IPS-20b (cell line): Measurements from ENCODE around the gene ACP4.
"Not testable (repeated sequence)": the region's sequence is repeated elsewhere in the genome, so short reads cannot be mapped to it uniquely, and the experiment has no call there.

ENCODE experiments used
- H3K27ac ChIP-seq: one replicate; pipeline ENCODE4 v1.5.1; 2013; ENCODE audit warnings: low read length
- H3K27me3 ChIP-seq: 2 replicates; pipeline ENCODE4 v1.6.1; 2013; ENCODE audit warnings: mild to moderate bottlenecking, low read length, inconsistent platforms; ENCODE audit not compliant: insufficient read depth
- H3K36me3 ChIP-seq: 2 replicates; pipeline ENCODE4 v1.6.1; 2013; ENCODE audit warnings: low read depth, mild to moderate bottlenecking, inconsistent platforms, low read length, moderate library complexity; ENCODE audit not compliant: insufficient read depth
- H3K4me1 ChIP-seq: 2 replicates; pipeline ENCODE4 v1.6.1; 2013; ENCODE audit warnings: mild to moderate bottlenecking, control low read depth, inconsistent platforms, low read length, moderate library complexity; ENCODE audit not compliant: insufficient read depth
- H3K4me3 ChIP-seq: 2 replicates; pipeline ENCODE4 v1.5.1; 2013; ENCODE audit warnings: mild to moderate bottlenecking, low read length, inconsistent platforms
- H3K9ac ChIP-seq: 2 replicates; pipeline ENCODE4 v1.6.1; 2013; ENCODE audit warnings: low read depth, mild to moderate bottlenecking, inconsistent platforms, low read length, moderate library complexity
- H3K9me3 ChIP-seq: 2 replicates; pipeline ENCODE4 v1.6.1; 2013; ENCODE audit warnings: mild to moderate bottlenecking, low read depth, low read length, inconsistent platforms; ENCODE audit not compliant: insufficient read depth

Gene ACP4

DNA sequence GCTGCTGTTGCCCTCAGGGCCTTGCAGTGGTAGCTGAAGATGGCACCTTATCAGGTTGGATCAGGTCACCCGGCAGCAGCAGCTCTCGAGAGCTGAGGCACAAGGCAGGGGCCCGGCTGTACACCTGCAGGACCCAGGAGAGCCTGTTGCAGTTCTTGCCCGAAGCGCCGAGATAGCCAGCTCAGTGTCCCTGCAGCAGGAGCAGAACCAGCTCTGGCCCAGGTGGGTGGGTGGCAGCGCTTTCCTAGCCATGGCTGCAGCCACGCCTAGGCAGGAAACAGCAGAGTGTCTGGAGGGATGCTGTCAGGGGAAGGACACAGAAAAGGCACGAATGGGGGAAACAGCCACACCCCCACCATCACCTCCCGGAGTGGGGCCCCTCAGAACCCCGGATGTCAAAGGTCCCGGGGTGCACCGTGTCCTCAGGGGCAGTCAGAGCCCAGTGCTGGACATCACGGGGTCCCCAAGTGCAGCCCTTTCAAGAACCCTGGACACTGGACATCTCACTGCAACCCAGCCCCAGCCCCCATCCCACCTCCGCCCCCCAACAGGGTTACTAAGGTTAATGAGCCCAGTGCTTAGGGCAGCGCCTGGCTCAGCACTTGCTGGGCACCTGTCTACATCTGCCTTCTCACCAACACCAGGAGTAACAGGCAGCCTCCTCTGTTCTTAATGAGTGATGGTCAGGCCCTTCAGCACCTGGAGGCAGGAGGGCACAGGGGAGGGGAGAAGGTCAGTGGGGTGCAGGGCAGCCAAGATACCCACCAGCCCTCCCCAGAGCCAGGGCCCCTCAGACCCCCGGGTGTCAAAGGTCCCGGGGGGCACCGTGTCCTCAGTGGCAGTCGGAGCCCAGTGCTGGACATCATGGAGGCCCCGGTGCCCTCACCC, 8.7 kb downstream of the ACP4 start:
- Histone ChIP-seq H3K27me3 (no peaks in the 10 kb centered on the region), H3K36me3 (peaks cover 83% of the 10 kb centered on the region), H3K4me1 (peaks cover 6% of the 10 kb centered on the region; the same call in 1 of the 2 replicates), H3K27ac (no peak overlapping the region), H3K9ac (no peak overlapping the region), H3K4me3 (no peak overlapping the region), H3K9me3 (no peaks in the 10 kb centered on the region)

GRCh38 chr19:50799547-50799851, 9.3 kb downstream of the ACP4 start:
- Histone ChIP-seq H3K36me3 (peaks cover 83% of the 10 kb centered on the region), H3K9ac (no peak overlapping the region), H3K9me3 (no peaks in the 10 kb centered on the region), H3K27me3 (no peaks in the 10 kb centered on the region), H3K4me1 (peaks cover 6% of the 10 kb centered on the region; the same call in 1 of the 2 replicates), H3K4me3 (no peak overlapping the region), H3K27ac (no peak overlapping the region)

- Histone ChIP-seq H3K4me1 (peaks cover 6% of the 10 kb centered on the region; the same call in 1 of the 2 replicates), H3K27me3 (no peaks in the 10 kb centered on the region), H3K9ac (no peak overlapping the region), H3K4me3 (no peak overlapping the region), H3K27ac (no peak overlapping the region), H3K36me3 (peaks cover 76% of the 10 kb centered on the region), H3K9me3 (no peaks in the 10 kb centered on the region)
Observed at GRCh38 chr19:50801107-50801506, 10.9 kb downstream of the ACP4 start.

- H3K27ac ChIP-seq, result peak overlapping the region; percentile 88
- peaks cover 6% of the 10 kb centered on the region; the same call in 1 of the 2 replicates for H3K27me3 ChIP-seq
- peaks cover 49% of the 10 kb centered on the region for H3K36me3 ChIP-seq
- H3K9ac ChIP-seq, result peak overlapping the region; percentile 100
- H3K4me3 ChIP-seq, result peak overlapping the region; percentile 95
- H3K9me3 ChIP-seq, result no peaks in the 10 kb centered on the region
- H3K4me1 ChIP-seq, result peaks cover 6% of the 10 kb centered on the region; the same call in 1 of the 2 replicates
Observed at GRCh38 chr19:50803633-50804419, 13.6 kb downstream of the ACP4 start.

- peaks cover 7% of the 10 kb centered on the region; the same call in 1 of the 2 replicates for H3K27me3 ChIP-seq
- peak overlapping the region; percentile 100 for H3K9ac ChIP-seq
- peaks cover 6% of the 10 kb centered on the region; the same call in 1 of the 2 replicates for H3K4me1 ChIP-seq
- peak overlapping the region; percentile 95 for H3K4me3 ChIP-seq
- H3K27ac ChIP-seq, result peak overlapping the region; percentile 88
- no peaks in the 10 kb centered on the region for H3K9me3 ChIP-seq
- H3K36me3 ChIP-seq, result peaks cover 41% of the 10 kb centered on the region
Observed at GRCh38 chr19:50804420-50805272, 14.4 kb downstream of the ACP4 start.

GRCh38 chr19:50808856-50809255, 18.6 kb downstream of the ACP4 start:
- peaks cover under 1% of the 10 kb centered on the region for H3K36me3 ChIP-seq
- no peak overlapping the region for H3K4me3 ChIP-seq
- no peak overlapping the region for H3K27ac ChIP-seq
- peaks cover 7% of the 10 kb centered on the region for H3K9me3 ChIP-seq
- H3K27me3 ChIP-seq, result peaks cover 7% of the 10 kb centered on the region
- no peak overlapping the region for H3K9ac ChIP-seq
- H3K4me1 ChIP-seq, result no peaks in the 10 kb centered on the region

DNA sequence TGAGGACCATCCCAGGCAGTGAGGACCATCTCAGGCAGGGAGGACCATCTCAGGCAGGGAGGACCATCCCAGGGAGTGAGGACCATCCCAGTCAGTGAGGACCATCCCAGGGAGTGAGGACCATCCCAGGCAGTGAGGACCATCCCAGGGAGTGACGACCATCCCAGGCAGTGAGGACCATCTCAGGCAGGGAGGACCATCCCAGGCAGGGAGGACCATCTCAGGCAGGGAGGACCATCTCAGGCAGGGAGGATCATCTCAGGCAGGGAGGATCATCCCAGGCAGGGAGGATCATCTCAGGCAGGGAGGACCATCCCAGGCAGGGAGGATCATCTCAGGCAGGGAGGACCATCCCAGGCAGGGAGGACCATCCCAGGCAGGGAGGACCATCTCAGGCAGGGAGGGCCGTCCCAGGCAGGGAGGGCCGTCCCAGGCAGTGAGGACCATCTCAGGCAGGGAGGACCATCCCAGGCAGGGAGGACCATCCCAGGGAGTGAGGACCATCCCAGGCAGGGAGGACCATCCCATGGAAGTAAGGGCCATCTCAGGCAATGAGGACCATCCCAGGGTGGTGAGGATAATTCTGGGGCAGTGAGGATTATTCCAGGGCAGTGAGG, 21.5 kb downstream of the ACP4 start:
- peaks cover 10% of the 10 kb centered on the region for H3K9me3 ChIP-seq
- H3K4me1 ChIP-seq, H3K27me3 ChIP-seq, H3K27ac ChIP-seq, H3K9ac ChIP-seq, H3K4me3 ChIP-seq, H3K36me3 ChIP-seq: not testable (repeated sequence)

DNA sequence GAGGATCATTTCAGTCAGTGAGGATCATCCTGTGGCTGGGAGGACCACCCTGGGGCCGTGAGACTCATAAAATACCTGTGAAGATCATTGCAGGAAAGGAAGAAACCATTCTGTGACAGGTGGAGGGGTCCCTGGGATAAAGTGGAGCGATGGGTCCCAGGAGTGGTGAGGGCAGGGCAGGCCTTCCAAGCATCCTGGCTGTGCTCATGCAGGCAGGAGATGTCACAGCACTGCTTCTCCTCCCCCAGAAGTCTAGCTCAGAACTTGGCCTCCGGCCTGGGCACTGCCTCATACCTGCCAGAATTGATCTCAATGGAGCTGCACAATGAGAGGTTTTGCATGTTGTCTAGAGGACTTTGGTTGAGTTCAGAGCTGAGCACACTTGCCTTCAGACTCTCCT, 22.3 kb downstream of the ACP4 start:
- no peak overlapping the region for H3K9ac ChIP-seq

DNA sequence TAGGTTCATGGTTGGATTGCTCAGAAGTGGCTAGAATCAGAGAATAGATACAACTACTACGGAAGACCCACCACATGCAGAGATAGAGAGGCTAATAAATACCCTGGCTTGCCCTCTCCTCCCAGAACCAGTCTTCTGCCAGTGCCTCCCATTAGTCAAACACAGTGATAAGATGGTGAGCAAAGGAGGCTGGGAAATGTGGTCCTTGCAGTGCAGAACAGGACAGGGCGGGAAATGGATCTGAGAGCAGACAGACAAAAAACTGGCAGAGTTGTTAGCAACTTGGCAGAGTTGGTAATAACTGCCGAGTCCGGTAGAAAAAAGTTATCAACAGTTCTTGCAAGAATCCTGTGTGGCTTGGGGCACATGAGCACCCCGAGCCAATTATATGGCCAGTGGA, 24.7 kb downstream of the ACP4 start:
- H3K9me3 ChIP-seq, result peaks cover 10% of the 10 kb centered on the region
- no peaks in the 10 kb centered on the region for H3K36me3 ChIP-seq
- H3K27ac ChIP-seq, result no peak overlapping the region
- no peak overlapping the region for H3K4me3 ChIP-seq
- H3K9ac ChIP-seq, result no peak overlapping the region
- no peaks in the 10 kb centered on the region for H3K4me1 ChIP-seq
- peaks cover 24% of the 10 kb centered on the region for H3K27me3 ChIP-seq

More for the DNA sequence above, 22.3 kb downstream of the ACP4 start:
- Histone ChIP-seq H3K9me3 (peaks cover 10% of the 10 kb centered on the region), H3K27ac (no peak overlapping the region), H3K27me3 (peaks cover 12% of the 10 kb centered on the region), H3K4me1 (no peaks in the 10 kb centered on the region), H3K4me3 (no peak overlapping the region), H3K36me3 (no peaks in the 10 kb centered on the region)

GRCh38 chr19:50815439-50815838, 25.2 kb downstream of the ACP4 start:
- Histone ChIP-seq H3K9me3 (peaks cover 10% of the 10 kb centered on the region), H3K27me3 (peaks cover 29% of the 10 kb centered on the region), H3K27ac (no peak overlapping the region), H3K4me1 (no peaks in the 10 kb centered on the region), H3K9ac (no peak overlapping the region), H3K36me3 (no peaks in the 10 kb centered on the region), H3K4me3 (no peak overlapping the region)
